Activated gamma-delta T cell treated with anti-CD3 and anti-CD28 coated beads, Interleukin-2, amount 50 U/mL, for 16 hours (primary cell): ENCODE measurements around the gene MMP7.

ENCODE experiments used
- DNase-seq: peaks from one replicate; pipeline ENCODE4 v3.0.0-alpha.2; 2020; ENCODE audit warnings: low read depth

MMP7 gene

GRCh38 chr11:102493524-102493923, 37.0 kb downstream of the MMP7 start:
- no peak for DNase-seq

- no peak for DNase-seq
Observed at GRCh38 chr11:102491969-102492368, 38.6 kb downstream of the MMP7 start.

GRCh38 chr11:102489186-102490145, 41.1 kb downstream of the MMP7 start:
- no peak for DNase-seq

- DNase-seq, result no peak
Observed at GRCh38 chr11:102488208-102488607, 42.3 kb downstream of the MMP7 start.

GRCh38 chr11:102487214-102487613, 43.3 kb downstream of the MMP7 start:
- DNase-seq, result no peak

GRCh38 chr11:102486584-102486983, 44.0 kb downstream of the MMP7 start:
- no peak for DNase-seq

GRCh38 chr11:102485095-102485722, 45.3 kb downstream of the MMP7 start:
- DNase-seq, result no peak

- no peak for DNase-seq
Observed at GRCh38 chr11:102482433-102482832, 48.1 kb downstream of the MMP7 start.

- no peak for DNase-seq
Observed at GRCh38 chr11:102479733-102480132, 50.8 kb downstream of the MMP7 start.

GRCh38 chr11:102478673-102479299, 51.8 kb downstream of the MMP7 start:
- DNase-seq, result no peak

GRCh38 chr11:102476812-102477211, 53.7 kb downstream of the MMP7 start:
- no peak for DNase-seq

- DNase-seq, result no peak
Observed at GRCh38 chr11:102476069-102476468, 54.5 kb downstream of the MMP7 start.

GRCh38 chr11:102473543-102473942, 57.0 kb downstream of the MMP7 start:
- DNase-seq, result no peak

GRCh38 chr11:102472127-102472526, 58.4 kb downstream of the MMP7 start:
- no peak for DNase-seq

GRCh38 chr11:102471474-102471873, 59.1 kb downstream of the MMP7 start:
- DNase-seq, result no peak
